Lower leg skin (tissue), 3 donors: Measurements from ENCODE around the gene ST7.

Source experiments
- CTCF ChIP-seq, 3 donors: fragments of 450-650 bp; IDR thresholded peaks; one replicate each; pipeline ENCODE4 v1.5.1; 2016; ENCODE audit warnings: antibody characterized with exemption in 3 of 3, mild to moderate bottlenecking in 3 of 3, moderate library complexity in 2 of 3
- POLR2A ChIP-seq, 2 donors: fragments of 450-650 bp; IDR thresholded peaks; one replicate each; pipeline ENCODE4 v1.6.1; 2016 to 2017; ENCODE audit warnings: antibody characterized with exemption in 2 of 2, mild to moderate bottlenecking in 1 of 2, moderate library complexity in 1 of 2

DNA sequence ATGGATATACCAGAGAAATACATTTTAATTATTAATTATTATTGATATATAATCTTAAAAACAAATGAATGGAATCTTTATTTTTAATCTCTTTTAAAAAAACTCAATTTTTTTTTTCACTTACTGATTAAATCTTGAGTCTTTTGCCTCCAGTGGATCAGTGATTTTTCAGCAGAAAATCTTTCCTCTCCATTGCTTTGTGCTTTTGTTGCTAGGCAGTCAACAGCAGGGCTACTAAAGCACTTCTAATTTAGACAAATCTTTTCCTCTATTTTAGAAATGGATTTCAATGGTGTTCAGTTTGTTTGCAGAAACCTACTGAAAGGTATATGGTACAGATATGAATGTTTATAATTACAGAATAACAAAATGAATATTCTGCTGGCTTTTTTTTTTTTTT is 143.6 kb downstream of the ST7 start:
- TF ChIP-seq POLR2A (IDR thresholded peaks at IDR 0.05) = no peak
- TF ChIP-seq CTCF (IDR thresholded peaks at IDR 0.05) = no peak
